HG03342 (cell line): ENCODE results near the gene SPECC1.
"Not testable (repeated sequence)": the region's sequence is repeated elsewhere in the genome, so short reads cannot be mapped to it uniquely, and the experiment has no call there.

Experiments used
- ATAC-seq: cut with Tn5 transposase; IDR thresholded peaks from one replicate; pipeline ENCODE4 v1.9.1; 2021; ENCODE audit warnings: mild to moderate bottlenecking, moderate library complexity; ENCODE audit not compliant: unreplicated experiment

Gene SPECC1

GRCh38 chr17:20010099-20010863 is 1.1 kb downstream of the SPECC1 start:
- ATAC-seq: no peak

- ATAC-seq: no peak
Measured at GRCh38 chr17:20010936-20011335, 1.8 kb downstream of the SPECC1 start.

DNA sequence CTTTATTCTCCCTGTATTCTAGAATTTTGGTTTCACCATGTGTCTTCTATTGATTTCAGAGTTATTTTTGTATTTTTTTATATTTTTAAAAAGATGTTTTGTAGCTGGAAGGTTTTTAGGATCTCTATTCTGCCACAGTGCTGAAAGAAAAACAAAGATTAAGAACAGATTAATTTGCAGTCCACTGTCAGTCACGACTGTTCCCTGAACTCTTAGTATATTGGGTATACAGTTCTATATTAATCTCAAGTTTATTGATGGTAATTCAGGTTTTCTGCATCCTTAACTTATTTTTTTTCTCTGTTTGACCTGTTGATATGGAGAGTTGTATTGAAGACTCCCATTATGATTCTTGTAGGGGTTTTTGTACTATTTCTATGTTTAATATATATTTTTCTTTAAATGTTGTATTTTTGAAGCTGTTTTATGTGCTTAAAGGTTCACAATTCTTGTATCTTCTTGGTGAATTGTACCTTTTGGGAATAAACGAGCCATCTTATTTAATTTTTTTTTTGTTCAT is 2.9 kb downstream of the SPECC1 start:
- no peak for ATAC-seq

GRCh38 chr17:20016475-20016992 is 7.4 kb downstream of the SPECC1 start:
- ATAC-seq: not testable (repeated sequence)

DNA sequence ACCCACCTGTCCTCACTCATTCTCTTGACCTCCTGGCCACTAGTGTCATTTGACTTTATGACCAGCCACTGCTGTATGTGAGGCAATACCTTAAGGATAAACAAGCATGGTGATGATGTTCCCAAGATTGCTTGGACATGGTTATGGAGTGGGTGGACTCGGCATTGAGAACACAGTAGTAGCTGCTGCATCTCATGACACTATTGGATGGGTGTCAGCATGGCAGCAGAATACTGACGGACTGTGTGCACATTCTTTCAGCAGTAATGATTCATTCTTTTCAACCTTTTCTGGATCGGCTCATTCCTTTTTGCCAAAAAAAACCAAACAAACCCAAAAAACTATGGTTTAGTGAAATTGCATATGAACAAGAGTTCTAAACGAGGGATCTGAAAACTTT is 13.5 kb downstream of the SPECC1 start:
- ATAC-seq: no peak

GRCh38 chr17:20026960-20027359 is 17.8 kb downstream of the SPECC1 start:
- ATAC-seq: no peak

DNA sequence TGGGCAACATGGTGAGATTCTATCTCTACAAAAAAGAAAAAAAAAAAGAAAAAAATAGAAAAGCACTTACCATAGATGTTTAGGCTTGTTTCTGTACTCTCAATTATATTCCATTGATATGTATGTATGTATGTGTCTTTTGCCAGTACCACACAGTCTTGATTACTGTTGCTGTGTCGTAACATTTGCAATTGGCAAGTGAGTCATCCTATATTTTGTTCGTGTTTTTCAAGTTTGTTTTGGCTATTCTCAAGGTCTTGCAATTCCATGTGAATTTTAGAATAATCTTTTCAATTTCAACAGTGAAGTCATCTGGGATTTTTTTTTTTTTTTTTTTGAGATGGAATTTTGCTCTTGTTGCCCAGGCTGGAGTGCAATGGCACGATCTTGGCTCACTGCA is 19.3 kb downstream of the SPECC1 start:
- ATAC-seq: no peak

- ATAC-seq: no peak
Measured at GRCh38 chr17:20032636-20033035, 23.5 kb downstream of the SPECC1 start.

DNA sequence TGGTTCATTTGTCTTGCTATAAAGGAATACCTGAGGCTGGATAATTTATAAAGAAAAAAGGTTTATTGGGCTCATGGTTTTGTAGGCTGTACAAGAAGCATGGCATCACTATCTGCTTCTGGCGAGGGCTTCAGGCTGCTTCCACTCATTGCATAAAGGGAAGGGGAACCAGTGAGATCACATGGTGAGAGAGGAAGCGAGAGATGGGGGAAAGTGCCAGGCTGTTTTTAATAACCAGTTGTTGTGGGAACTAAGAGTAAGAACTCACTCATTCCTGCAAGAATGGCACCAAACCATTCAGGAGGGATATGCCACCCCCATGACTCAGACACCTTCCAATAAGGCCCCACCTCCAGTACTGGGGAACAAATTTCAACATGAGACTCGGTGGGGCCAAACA is 24.3 kb downstream of the SPECC1 start:
- no peak for ATAC-seq

- ATAC-seq: no peak
Measured at GRCh38 chr17:20035501-20035900, 26.3 kb downstream of the SPECC1 start.

GRCh38 chr17:20037286-20037685 is 28.1 kb downstream of the SPECC1 start:
- ATAC-seq: not testable (repeated sequence)

DNA sequence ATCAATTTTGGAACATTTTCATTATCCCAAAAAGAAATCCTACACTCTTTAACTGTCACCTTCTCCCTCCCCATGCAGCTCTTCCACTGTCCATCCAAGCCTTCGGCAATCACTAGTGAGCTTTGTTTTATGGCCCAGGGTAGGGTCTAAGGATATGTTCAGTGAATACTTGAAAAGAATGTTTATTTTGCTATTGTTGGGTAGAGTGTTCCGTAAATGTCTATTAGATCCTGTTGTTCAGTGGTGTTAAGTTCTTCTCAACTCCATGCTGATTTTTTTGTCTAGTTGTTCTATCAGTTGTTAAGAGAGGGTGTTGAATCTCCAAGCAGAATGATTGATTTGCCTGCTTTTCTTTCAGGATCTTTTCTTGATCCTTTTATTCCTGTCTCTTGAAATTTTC is 29.9 kb downstream of the SPECC1 start:
- ATAC-seq: no peak

- no peak for ATAC-seq
Measured at GRCh38 chr17:20040216-20040615, 31.1 kb downstream of the SPECC1 start.

- ATAC-seq: no peak
Measured at GRCh38 chr17:20043021-20043420, 33.9 kb downstream of the SPECC1 start.

- no peak for ATAC-seq
Measured at GRCh38 chr17:20045476-20045875, 36.3 kb downstream of the SPECC1 start.

DNA sequence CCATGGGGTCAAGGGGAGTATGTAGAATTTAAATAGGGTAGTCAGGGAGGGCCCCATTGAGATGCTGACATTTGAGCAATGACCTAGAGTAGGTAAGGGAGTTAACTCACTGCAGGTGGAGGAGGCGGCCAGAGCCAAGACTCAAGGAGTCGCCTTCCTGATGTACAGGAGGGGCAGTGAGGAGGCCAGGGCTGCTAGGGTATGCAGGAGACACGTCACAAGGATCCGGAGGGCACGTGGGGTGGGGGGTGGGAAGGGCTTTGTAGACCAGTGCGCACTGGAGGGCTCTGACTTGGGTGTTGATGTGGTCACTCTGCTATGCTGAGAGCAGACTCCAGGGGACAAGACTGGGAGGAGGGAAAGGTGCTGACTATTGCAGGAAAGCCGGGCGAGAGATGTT is 37.5 kb downstream of the SPECC1 start:
- no peak for ATAC-seq

GRCh38 chr17:20051624-20052023 is 42.5 kb downstream of the SPECC1 start:
- no peak for ATAC-seq

GRCh38 chr17:20053361-20053964 is 44.3 kb downstream of the SPECC1 start:
- ATAC-seq: no peak

DNA sequence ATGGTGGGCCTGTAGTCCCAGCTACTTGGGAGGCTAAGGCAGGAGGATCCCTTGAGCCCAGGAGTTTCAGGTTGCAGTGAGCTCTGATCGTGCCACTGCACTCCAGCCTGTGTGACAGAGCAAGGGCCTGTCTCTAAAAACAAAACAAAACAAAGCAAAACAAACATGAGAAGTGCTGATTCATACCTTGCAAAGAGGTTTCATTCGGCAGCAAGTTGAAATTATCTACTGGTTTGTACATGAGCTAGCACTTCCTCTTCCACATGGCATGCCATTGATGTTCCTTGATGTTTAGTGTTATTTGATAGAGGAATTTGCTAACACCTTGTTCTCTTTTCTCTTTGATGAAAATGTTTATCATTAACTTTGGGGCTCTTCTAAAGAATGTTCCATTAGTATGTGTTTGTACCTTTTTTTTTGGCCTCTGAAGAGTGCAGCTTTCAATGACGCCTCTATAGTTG is 50.6 kb downstream of the SPECC1 start:
- ATAC-seq: peak; percentile 71

DNA sequence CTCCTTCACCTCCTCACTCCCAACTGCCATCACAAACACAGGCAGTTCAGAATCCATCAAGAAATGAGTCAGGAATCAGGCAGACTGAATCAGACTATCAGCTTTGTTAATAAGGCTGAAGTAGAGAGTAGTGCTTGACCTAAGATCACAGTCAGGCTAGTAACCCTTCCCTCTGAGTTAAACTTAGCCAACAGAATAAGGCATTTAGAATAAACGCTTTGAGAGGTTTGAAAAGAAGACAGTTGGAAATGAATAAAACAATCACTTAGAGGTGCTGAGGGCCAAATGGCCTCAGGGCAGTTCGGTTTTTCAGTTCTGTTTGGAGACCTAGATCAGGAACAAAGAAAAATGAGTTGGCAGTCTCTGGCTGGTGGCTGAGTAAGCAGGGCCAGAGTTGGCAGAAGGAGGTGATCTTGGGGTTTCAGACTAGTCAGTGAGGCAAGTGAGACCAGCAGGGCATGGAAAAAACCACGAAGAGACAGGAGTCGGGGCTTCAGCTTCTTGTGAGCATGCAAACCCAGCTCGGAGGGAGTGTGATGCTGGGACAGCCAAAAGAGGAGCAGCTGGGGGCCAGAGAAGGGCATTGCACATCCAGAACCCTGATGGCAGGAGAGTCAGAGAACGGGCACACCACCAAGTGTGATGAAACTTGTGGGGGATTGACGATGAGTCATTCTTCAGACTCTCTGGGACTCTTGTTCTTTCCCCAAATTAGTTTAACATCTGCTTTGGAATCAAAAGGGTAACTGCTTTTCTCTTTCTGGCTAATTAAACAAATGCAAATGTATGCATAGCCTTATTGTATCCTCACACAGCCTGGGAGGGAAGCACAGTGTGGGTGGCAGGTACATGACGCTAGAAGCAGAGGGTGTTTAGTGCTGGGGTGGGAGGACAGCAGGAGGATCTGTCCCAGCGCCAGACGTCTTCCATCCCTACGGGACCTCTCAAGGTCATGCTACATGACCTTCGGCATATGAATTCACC is 54.8 kb downstream of the SPECC1 start:
- no peak for ATAC-seq

- ATAC-seq: no peak
Measured at GRCh38 chr17:20066253-20066652, 57.1 kb downstream of the SPECC1 start.
